Fibroblast of the conjunctiva (primary cell): ENCODE data around the gene DNAH8.

Experiments
- DNase-seq: peaks from one replicate; pipeline ENCODE4 v3.0.0-alpha.2; 2010; ENCODE audit warnings: low read depth

DNAH8 gene

DNA sequence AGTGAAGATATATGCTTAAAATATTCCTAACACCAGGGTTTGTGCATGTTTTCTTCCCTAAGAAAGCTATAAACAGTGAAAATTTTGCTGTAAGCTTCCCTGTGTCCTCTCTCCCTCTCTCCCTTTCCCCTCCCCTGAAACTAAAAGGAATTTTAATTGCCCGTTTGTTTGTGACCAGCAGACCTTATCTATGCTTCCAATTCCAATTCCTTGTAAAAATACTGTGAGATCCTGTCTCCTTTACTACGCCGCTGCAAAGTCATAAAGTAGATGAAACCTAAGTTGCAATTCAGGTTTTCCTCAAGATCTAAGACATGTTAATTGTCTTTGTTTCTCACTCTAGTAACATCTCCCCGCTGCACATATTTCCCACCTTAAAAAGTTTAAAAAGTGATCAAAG lies 82.3 kb downstream of the DNAH8 start:
- no peak for DNase-seq

DNA sequence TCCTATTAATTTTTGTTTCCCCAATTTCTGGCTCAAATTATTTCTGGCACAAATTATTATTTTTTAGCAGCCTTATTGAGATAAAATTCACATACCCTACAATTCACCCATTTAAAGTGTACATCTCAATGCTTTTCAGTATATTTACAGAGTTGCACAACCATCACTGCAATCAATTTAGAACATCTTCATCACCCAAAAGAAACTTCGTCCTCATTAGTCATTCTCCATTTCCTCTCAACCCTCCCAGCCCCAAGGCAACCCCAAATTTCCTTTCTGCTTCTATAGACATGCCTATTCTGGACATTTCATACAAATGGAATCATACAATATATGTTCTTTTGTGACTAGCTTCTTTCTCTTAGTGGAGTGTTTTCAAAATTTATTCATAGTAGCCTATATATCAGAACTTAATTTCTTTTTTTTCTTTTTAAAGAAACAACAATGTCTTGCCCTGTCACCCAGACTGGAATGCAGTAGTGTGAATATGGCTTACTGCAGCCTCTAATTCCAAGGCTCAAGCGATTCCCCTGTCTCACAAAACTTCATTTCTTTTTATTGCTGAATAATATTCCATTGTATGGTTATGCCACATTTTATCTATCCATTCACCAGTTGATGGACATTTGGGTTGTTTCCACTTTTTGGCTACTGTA lies 84.5 kb downstream of the DNAH8 start:
- no peak for DNase-seq

DNA sequence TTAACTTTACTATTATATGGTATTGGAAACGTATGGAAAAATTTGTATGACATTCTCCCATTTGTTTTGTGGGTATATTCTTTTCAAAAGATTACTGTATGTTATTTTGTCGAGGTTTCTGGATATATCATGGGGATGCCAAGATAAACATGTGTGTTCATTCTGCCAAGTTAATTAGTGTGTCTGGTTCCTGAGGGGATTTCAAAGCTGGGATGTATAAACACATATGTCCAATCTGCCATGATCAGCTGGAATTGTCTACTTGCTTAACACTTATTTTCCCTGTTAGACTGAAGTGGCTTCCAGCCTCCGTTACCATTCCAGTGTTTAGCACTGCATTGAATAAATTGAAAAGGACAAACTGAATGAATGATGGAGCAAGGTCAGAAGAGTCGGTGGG lies 86.2 kb downstream of the DNAH8 start:
- DNase-seq = no peak

DNA sequence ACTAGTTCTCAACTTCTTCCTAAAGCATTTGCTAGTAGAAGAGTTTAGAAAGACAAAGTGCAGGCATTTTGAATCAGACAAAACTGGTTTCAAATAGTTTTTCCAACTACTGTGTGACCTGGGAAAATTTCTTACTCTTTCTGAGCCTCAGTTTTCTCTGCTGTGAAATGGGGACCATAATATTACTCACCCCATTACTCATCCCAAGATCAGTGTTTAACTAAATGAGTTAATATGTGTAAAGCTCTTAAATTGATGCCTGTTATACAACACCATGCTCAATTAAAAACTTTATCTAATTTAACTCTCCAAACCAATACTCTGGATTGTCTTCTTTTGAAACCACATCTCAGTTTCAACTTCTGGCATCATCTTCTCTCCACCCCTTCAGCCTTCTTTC lies 87.4 kb downstream of the DNAH8 start:
- DNase-seq = no peak

DNA sequence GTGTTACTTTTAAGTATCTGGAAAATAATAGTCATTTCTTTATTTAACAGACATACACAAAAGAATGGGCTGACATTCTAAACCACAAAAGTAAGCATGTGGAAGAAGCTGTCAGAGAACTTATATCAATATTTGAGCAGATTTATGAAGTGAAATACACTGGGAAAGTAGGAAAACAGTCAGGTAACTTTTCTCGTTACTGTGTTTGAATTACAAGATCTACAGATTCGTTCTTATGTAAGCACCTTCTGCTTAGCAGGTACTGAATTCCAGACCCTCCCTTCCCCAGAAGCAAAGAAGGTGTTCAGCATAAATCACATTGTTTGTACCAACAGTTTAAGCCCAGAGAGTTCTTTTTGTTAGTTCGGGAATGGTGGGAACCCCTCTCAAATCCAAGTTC lies 88.0 kb downstream of the DNAH8 start:
- DNase-seq = no peak

DNA sequence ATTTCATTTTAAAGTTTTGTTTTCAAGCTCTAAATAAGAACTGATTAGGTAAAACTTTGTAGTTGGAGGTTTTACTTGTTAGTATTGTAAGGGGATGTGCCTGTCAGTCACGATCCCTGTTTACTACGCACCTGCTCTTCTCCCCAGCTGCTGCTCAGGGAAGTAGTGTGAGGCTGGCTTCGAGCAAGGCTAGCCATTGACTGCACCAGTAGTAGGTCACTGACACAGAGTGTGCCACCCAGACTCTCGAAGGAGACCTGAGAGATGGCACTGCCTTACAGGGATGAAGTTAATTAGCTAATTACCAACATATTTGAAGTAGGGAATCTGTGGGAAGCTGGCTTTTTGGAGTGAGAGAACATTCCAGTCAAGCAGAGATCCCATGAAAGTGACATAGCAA lies 89.2 kb downstream of the DNAH8 start:
- DNase-seq = no peak

DNA sequence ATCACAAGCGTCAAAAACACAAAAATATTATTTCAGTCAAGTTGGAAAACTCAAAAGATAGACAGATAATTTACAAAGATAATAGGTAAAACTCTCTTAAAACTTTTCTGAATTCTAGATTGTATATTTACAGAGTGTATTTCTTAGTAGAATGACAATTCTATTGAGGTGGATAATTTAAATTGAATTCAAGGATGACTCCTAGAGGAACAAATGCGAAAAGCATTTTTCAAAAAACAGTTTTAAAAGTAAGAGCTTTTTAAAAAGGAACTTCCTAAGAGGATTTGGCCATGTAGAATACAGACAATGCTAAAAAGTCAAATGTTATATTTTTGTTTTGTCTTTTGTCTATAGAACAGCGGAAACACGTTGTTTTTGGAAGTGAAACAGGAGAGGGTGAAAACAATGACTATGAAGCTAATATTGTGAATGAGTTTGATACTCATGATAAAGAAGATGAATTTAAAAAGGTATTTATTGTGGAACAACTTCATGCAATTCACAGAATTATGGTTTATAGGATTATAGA lies 90.1 kb downstream of the DNAH8 start:
- no peak for DNase-seq

DNA sequence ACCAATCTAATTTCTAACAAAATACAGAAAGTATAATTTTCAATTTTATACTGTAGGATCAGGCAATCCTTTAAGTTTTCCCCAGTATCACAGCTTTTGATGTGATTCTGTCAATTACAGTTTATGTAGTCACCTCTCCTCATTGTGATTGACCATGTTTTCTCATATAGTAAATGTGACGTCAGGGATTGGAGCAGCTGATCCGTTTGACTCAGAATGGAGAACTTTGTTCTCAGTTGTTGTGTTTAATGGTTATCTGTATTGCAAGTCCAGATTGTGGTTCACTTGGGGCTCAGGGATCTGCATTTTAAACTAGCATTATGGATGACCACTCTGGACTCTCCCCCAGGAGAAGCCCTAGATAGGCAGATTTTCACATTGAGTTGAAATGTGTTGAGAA lies 90.6 kb downstream of the DNAH8 start:
- DNase-seq = no peak

DNA sequence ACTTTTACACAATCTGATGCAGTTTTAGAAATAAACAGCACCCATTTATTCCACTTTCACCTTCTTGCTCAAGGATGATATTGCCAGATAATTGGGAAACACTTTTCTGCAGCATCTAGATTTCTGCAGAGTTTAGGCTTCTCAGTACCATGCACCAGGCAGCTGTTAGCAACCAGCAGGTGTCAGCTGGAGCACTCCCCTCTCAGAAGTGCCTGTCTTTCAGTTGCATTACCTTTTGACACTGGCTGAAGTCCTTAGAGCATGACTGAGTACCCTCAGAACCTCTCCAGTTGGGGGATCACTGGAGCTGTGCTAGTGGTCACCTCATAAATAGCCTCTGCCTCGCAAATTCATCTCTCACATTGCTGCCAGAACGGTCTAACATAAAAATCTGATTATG lies 91.2 kb downstream of the DNAH8 start:
- no peak for DNase-seq

DNA sequence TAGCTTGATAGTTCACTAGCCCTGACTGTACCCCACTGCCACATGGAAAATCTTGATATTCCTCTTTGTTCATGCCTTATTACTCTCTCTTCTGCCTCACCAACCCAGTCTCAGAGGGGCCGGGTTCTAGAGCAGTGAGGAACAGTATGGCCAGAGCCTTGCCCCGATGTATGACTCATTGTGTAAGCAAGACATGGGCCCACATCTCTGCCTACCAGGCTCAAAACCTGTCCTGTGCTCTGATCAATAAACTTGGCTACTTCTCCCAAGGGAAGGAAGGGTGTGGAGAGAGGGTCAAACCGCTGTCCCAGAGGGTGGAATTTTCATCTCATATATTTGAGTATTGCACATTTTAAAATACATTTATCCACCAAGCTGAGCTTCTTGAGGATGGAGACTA lies 91.7 kb downstream of the DNAH8 start:
- no peak for DNase-seq

DNA sequence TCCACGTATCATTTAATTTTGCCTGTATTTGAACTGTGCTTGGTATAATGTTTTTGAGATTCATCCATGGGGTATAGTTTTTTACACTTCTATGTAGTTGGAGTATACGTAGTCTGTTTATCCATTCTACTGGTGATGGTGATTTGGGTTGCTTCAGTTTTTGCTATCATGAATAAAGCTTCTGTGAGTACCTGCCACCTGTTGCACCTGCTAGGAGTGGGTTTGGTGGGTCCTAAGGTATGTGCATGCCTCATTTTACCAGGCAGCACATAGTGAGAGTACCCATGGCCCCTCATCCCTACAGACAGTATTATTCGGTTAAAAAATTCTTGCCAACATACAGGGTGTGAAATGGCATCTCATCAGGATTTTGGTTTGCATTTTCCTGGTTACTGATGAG lies 92.9 kb downstream of the DNAH8 start:
- DNase-seq = no peak

DNA sequence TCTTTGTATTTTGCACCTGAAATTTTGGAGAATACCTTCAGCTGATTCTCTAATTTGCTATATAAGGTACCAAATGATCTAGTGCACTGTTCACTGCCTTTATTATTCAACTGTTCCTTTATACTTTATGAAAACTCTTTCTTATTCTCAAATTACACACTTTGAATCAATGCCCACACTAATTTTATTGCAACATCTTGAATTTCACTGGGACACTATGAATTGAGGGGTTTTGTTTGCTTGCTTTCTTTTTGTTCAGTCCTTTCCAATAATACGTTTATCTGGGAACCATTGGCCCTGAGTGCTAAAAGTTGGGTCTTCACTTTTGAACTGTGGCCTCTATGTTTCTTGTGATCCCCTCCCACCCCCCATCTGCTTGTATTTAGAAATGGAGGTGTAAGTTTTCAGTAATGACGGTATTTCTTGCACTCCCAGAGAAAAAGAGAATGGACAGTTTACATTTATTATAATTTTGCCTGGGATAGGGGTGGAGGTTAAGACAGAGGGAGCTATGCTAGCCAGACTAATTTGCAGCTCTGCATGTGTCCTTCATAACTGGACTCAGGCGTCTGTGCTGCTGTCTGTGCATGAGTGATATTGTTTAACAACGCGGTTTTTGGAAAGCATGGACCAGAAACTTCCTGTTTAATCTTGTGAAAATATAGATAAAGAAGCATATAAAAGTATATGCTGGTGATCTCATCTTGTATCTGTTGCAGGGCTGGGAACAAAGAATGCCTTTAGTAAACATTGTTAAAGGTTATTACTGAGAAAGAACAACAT lies 98.1 kb downstream of the DNAH8 start:
- DNase-seq = no peak

DNA sequence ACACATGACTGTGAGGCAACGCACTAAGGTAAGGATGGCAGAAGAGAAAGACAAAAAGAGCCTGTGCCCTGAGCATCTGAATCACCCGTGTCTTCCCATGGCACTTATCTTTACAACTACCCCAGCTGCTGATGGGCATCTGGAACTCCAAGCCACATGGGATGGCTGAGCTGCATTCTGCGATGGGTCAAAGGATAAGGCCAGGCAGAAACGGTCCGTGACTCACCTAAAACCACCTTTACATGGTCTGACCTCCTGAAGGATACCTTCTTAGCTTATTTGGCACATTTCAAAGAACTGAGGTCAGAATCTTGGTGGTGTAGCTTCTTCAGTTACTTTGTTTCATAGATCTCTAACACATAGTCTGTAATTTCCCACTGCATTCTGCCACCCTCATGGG lies 99.7 kb downstream of the DNAH8 start:
- DNase-seq = no peak

DNA sequence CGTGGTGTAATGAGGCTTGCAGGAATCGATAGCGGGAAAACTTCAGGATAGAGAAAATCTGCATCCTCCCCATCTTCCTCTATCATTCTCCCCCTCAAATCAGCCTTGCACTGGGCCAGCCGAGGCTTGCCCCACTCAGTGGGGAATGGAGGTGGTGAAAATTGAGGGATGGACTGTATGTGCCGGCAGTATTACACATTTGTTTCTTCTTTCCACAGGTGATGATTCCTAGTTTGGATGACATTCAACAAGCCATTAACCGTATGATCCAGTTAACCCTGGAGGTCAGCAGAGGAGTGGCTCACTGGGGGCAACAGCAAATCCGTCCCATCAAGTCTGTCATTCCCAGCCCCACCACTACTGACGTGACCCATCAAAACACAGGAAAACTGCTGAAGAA lies 100.1 kb downstream of the DNAH8 start:
- no peak for DNase-seq

DNA sequence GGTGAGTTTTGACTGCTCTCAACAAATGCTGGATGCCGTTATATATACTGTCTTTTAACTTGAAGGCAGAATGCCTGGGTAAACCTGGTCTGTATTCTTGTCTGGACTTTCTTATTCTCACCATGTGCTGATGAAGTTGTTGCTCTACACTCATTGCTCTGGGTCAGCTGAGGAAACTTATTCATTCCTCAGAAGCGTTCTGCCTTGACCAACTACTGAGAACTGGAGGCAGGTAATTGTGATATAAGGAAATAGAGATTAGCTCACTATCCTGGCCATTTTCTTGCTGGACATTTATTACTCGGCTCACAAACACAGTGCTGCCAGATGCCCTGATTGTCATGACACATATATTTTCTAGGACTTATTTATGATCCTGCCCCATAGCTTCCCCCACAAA lies 103.6 kb downstream of the DNAH8 start:
- DNase-seq = no peak

DNA sequence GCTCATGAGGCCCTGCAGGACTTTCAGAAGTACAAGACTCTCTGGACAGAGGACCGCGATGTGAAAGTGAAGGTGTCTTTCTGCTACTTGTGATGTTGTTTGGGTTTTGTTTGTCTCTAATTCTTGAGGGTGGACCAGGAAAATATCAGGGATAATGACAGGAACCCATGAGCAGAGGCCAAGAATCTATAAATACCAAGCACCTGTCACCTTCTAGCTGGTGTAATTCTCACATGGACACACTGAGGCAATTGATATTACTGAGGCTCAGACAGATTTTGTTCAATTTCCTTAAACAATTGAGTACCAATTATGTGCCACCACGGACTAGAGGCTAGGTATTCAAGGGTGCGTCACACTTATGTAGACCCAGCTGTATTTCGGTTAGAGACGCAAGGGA lies 107.9 kb downstream of the DNAH8 start:
- DNase-seq = no peak

DNA sequence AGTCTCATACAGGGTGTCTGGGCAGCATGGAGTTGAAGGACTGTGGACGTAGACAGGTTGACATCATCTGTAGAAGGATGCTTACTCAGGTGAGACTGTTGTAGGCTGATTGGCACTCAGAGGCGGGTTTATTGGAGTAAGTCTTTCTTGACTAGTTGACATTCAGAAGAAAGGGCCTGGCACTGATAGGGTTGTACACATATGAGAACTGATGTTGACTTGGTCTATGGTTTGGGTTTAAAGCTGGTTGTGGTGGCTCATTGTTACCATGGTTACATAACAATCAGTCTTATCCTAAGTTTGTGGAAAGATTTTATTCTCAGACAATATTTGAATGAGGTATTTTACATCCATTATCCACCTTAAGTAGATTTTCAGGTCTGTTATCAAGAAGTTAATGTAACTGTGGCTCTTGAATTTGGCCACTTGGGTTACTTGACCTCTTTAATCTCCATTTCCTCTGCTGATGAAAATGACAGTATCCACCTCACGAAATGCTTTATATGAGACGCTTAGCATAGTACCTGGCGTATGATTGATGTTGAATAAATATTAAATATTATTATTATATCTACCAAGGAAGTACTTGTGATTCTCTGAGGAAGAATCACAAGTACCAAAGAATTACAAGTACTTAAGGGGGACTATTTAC lies 109.3 kb downstream of the DNAH8 start:
- no peak for DNase-seq

DNA sequence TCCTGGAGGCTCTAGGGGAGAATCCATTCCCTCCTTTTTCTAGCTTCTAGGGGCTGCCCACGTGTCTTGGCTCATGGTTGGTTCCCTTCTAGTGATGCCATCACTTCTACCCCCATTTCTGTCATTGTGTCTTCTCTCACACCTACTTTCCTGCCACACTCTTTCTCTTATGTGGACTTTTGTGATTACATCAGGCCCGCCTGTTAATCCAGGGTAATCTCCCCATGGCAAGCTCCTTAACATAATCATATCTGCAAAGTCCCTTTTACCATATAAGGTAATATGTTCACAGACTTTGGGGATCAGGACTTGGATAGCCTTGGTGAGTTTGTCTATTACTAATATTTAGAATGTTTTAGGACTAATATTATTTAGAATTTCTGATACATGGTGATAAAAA lies 111.9 kb downstream of the DNAH8 start:
- no peak for DNase-seq

DNA sequence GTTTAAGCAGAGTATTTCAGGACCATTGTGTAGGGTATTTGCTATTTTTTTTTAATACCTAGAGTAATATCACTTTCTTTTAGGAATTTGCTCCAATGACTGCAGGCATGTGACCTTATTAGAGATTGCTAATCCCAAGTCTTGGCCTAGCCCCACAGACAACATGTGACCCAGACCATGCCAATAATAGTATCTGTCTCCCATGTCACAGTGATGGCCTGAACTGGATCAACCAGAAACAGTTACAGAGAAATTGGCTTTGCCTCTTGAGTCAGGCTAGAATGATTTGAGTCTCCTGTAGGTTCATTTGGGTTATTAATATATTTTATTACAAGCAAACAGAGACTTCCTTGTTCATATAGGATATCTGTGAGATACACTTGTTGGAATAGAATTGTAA lies 116.8 kb downstream of the DNAH8 start:
- DNase-seq = no peak

DNA sequence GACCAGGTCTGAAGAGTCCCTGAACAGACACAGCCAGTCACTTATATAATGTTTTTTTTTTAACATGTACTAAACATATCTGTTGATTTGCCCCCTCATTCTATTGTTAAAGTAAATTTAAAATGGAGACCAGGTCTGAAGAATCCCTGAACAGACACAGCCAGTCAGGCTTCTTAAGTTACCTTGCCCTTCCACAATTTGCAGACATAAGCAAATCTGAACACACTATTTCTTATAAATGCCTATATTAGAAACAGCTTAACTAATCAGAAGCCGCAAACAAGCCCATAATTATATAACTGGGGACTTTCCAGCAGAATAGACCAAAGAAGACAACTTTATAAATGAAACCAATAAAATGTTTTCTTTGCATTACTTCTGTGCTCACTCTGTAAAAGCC lies 118.2 kb downstream of the DNAH8 start:
- DNase-seq = no peak

DNA sequence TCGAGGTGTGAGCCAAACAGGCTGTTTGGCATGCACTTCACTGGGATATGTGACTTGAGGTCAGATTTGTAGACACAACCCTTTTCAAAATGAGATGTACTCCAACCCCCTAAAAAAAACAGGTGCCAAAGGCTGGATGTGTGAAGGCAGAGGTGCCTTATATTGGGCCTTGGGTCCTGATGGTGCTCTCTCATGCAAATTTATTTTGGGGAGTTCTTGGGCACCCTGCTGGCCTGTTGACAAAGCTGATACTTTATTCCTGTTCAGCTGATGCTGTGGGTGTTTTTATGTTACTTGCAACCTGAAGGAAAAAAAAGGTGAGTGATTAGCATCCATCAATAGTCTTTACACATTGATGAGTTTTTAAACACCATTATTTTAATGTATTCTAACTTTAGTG lies 121.5 kb downstream of the DNAH8 start:
- DNase-seq = no peak

DNA sequence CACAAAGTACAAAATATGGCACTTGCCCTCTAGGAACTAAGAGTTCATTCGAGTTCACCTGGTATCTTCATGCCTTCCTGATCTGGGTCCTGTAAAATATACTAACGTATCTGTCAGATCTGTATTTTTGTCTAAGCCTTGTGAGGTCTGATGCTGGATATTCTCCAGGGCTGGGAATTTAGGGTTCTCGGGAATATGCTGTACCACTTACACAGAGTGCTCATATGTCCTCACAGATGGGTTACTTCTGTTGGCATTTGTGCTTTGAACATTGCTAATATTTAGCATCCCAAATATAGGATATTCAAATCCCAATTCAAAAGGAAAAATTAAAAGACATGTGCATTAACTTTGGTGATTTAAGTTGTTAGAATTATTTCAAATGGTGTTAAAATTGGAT lies 122.0 kb downstream of the DNAH8 start:
- no peak for DNase-seq

DNA sequence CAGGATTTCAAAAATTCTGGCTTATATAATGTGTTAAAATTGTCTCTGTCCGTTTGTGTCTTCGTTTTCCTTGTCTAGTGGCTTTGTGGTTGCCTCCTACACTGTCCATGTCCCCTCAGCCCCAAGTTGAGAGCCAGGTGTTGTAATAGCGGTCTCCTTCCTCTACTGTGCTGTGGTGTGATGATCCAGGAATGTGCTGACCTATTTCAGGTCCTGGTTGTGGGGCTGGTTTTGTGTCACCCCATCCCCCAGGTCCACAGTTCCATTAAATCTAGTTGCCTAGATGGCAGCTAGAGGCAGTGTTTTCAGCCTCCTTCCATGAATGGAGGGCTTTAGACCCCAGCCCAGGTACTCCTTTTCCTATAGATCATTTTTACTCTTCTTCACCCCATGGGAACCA lies 128.7 kb downstream of the DNAH8 start:
- DNase-seq = no peak
